SH-SY5Y (cell line): Measurements from ENCODE around the gene KCNA1.

Experiments used
- GATA2 ChIP-seq: IDR thresholded peaks from 2 replicates; pipeline ENCODE4 v1.6.1; 2011; ENCODE audit warnings: mild to moderate bottlenecking, low read depth, low read length
- GATA3 ChIP-seq: IDR thresholded peaks from 2 replicates; pipeline ENCODE4 v1.6.1; 2011; ENCODE audit warnings: low read depth, mild to moderate bottlenecking, low read length, moderate library complexity

DNA sequence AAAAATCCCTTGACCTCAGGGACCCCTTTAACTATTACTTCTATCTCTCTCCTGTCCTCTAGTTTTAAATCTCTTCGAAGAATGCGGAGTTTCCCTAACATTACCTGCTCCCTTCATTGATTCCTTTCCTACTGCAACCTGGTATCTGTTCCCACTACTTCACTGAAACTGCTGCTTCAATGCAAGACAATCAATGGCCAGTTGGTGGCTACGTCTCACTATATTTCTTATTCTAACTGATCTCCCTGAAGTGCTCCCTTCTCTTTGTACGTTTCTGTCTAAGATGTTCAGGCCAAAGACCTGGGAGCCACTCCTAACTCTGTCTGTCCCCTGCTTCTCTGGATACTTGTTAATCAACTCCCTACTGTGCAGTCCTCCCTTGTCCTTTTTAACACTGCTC, 10.3 kb upstream of the KCNA1 start:
- no peak for TF ChIP-seq GATA2
- no peak for TF ChIP-seq GATA3
